Prostate gland (tissue), 2 donors: ENCODE measurements around the gene DESI1.

Experiments used
- POLR2A ChIP-seq: fragments of 450-650 bp; IDR thresholded peaks from one replicate; pipeline ENCODE4 v1.6.1; 2016; ENCODE audit warnings: antibody characterized with exemption, mild to moderate bottlenecking
- TF ChIP-seq, protein P1 (sequence below), 4 experiments: fragments of 200-600 bp in 2 of 4; fragments of 450-650 bp in 2 of 4; sonication (generic) in 2 of 4; IDR thresholded peaks; 1 replicate in 3 of 4; 2 replicates in 1 of 4; pipeline ENCODE4 v1.5.1; 2016 to 2019; ENCODE audit warnings: antibody characterized with exemption in 4 of 4, mild to moderate bottlenecking in 2 of 4, moderate library complexity in 2 of 4

DNA sequence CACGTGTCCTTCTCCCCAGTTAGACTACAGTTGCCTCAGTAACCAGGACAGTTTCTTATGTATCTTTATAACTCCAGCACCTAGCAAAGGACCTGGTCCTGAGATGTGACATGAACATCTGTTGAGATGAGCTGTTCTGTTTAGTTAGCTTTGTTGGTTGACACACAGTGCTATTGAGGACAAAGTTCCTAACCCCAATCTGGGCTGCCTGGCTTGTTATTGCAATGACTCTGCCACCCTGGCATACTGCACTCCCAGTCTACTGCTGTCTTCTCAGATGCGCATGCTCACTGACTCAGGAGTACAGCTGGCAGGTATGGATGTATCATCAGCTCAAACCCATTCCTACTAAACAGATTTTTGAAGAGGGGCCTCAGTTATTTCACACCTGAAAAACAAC, 7.4 kb downstream of the DESI1 start:
- TF ChIP-seq, protein P1, sequence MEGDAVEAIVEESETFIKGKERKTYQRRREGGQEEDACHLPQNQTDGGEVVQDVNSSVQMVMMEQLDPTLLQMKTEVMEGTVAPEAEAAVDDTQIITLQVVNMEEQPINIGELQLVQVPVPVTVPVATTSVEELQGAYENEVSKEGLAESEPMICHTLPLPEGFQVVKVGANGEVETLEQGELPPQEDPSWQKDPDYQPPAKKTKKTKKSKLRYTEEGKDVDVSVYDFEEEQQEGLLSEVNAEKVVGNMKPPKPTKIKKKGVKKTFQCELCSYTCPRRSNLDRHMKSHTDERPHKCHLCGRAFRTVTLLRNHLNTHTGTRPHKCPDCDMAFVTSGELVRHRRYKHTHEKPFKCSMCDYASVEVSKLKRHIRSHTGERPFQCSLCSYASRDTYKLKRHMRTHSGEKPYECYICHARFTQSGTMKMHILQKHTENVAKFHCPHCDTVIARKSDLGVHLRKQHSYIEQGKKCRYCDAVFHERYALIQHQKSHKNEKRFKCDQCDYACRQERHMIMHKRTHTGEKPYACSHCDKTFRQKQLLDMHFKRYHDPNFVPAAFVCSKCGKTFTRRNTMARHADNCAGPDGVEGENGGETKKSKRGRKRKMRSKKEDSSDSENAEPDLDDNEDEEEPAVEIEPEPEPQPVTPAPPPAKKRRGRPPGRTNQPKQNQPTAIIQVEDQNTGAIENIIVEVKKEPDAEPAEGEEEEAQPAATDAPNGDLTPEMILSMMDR (IDR thresholded peaks at IDR 0.05) = no peak
- no peak for TF ChIP-seq POLR2A
